Activated B cell treated with CpG ODN at 0.5 μM for 24 hours (primary cell): Measurements from ENCODE around the gene MMP19. TPM values are rescaled to one million over a fixed set of nuclear protein-coding genes. Genes with fewer than 3 reads are reported as not detected.
A peak's percentile ranks its signal among the peaks of the same experiment; 100 is the strongest.

Experiments
- ATAC-seq: fragments of 200-7000 bp; cut with Tn5 transposase; one replicate; pipeline ENCODE4 v1.10.0; 2021; ENCODE audit warnings: low read depth, mild to moderate bottlenecking, moderate library complexity
- CTCF ChIA-PET: fragments of 350-600 bp; sonication (Branson Sonifier 250); formaldehyde crosslinking; loops from one replicate; lab custom pipeline; 2021; ENCODE audit warnings: antibody characterized with exemption; lab: Charles Lee
- POLR2A ChIA-PET: fragments of 350-600 bp; sonication (Branson Sonifier 250); formaldehyde crosslinking; loops from one replicate; lab custom pipeline; 2021; ENCODE audit warnings: antibody characterized with exemption; lab: Charles Lee
- DNase-seq: peaks from one replicate; pipeline ENCODE4 v3.0.0; 2022
- H3K27ac Mint-ChIP-seq: one replicate; pipeline ENCODE4 v1.8.0; 2020; ENCODE audit warnings: mixed read lengths
- H3K27me3 Mint-ChIP-seq: one replicate; pipeline ENCODE4 v1.8.0; 2021; ENCODE audit warnings: mixed read lengths
- H3K36me3 Mint-ChIP-seq: one replicate; pipeline ENCODE4 v1.8.0; 2021; ENCODE audit warnings: low read depth, mixed read lengths
- H3K4me1 Mint-ChIP-seq: one replicate; pipeline ENCODE4 v1.8.0; 2021; ENCODE audit warnings: mixed read lengths
- H3K4me3 Mint-ChIP-seq: one replicate; pipeline ENCODE4 v1.8.0; 2020; ENCODE audit warnings: mild to moderate bottlenecking, mixed read lengths
- H3K9me3 Mint-ChIP-seq: one replicate; pipeline ENCODE4 v1.8.0; 2020; ENCODE audit warnings: mixed read lengths
- intact Hi-C: fragments of 100-400 bp; cut with micrococcal nuclease; formaldehyde crosslinking; loops from one replicate; pipeline ENCODE4 v1.15.1; 2024
- total RNA-seq: library from RNA; stranded (reverse); gene quantifications from 2 replicates; pipeline ENCODE4 v1.2.3, GENCODE V29; 2022
- TF ChIP-seq, protein P1 (sequence below): fragments of 200-600 bp; IDR thresholded peaks from one replicate; pipeline ENCODE4 v1.8.0; 2022; ENCODE audit warnings: antibody characterized with exemption, mild to moderate bottlenecking

Gene MMP19
- total RNA-seq, 1 donor from 2014 or later, result 0.31 TPM

DNA sequence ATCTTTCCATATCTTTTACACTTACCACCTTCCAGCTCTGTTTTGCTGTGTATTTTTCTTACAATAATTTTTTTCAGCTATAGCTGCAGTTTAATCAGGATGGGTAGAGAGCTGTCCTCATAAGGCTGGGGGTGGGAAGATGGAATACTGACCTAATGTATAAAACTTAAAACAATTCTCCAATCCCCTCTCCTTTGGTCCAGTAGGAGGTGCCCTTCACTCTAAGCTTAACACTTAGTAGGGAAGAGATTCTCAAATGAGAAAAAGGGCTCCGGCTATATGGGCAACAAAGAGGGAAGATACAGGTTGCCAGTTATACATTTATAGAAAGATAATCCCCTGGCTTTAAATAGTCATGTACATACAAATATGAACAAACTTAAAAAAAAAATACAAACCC, 22.1 kb downstream of the MMP19 start:
- intact Hi-C loops, result no loop called here
- Mint-ChIP-seq H3K27ac (no peak overlapping the region), H3K4me3 (no peak overlapping the region), H3K27me3 (no peaks in the 10 kb centered on the region), H3K36me3 (peaks cover 48% of the 10 kb centered on the region), H3K9me3 (no peaks in the 10 kb centered on the region), H3K4me1 (peaks cover 15% of the 10 kb centered on the region)
- DNase-seq (no peak), ATAC-seq (no peak)
- ChIA-PET POLR2A (interaction anchor here (1.2 to 1.6 kb wide), 2 partner anchors 9 to 106 kb away, joined by 3 to 8 read pairs; partner anchors contain the start of gene DNAJC14), CTCF (interaction anchor here (0.7 to 1.8 kb wide), 4 partner anchors 8 to 118 kb away, joined by 3 to 8 read pairs (median 4); partner anchors contain the start of gene DNAJC14)
- TF ChIP-seq, protein P1, sequence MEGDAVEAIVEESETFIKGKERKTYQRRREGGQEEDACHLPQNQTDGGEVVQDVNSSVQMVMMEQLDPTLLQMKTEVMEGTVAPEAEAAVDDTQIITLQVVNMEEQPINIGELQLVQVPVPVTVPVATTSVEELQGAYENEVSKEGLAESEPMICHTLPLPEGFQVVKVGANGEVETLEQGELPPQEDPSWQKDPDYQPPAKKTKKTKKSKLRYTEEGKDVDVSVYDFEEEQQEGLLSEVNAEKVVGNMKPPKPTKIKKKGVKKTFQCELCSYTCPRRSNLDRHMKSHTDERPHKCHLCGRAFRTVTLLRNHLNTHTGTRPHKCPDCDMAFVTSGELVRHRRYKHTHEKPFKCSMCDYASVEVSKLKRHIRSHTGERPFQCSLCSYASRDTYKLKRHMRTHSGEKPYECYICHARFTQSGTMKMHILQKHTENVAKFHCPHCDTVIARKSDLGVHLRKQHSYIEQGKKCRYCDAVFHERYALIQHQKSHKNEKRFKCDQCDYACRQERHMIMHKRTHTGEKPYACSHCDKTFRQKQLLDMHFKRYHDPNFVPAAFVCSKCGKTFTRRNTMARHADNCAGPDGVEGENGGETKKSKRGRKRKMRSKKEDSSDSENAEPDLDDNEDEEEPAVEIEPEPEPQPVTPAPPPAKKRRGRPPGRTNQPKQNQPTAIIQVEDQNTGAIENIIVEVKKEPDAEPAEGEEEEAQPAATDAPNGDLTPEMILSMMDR, result no peak

DNA sequence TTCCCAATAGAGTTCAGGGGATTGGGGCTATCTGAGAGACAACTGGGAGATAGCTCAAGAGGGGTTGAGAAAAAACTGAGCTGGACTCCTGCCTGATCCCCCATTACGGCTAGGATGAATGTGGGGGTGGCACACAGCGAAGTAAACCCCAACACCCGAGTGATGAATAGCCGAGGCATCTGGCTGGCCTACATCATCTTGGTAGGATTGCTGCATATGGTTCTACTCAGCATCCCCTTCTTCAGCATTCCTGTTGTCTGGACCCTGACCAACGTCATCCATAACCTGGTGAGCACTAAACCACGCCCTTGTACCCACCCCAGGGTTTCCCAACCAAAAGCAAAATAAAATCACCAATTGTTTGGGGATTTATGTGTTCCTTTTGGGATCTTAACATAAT, 23.9 kb downstream of the MMP19 start:
- Mint-ChIP-seq H3K4me3 (no peak overlapping the region), H3K27me3 (no peaks in the 10 kb centered on the region), H3K27ac (no peak overlapping the region), H3K9me3 (no peaks in the 10 kb centered on the region), H3K36me3 (peaks cover 59% of the 10 kb centered on the region), H3K4me1 (peaks cover 17% of the 10 kb centered on the region)
- CTCF ChIA-PET, result no interaction called here
- DNase-seq, result no peak
- POLR2A ChIA-PET, result interaction anchor here (1.0 to 2.8 kb wide), 8 partner anchors 8 to 541 kb away, joined by 5 to 166 read pairs (median 9); partner anchors contain the start of genes CNPY2, DGKA, DNAJC14 and PA2G4
- intact Hi-C loops, result loop anchor here (1.0 to 10.0 kb wide), 3 partner anchors 121 to 834 kb away; partner anchors contain the start of genes RPL41, TESPA1 and ZC3H10
- no peak for ATAC-seq
- TF ChIP-seq, protein P1, result no peak

DNA sequence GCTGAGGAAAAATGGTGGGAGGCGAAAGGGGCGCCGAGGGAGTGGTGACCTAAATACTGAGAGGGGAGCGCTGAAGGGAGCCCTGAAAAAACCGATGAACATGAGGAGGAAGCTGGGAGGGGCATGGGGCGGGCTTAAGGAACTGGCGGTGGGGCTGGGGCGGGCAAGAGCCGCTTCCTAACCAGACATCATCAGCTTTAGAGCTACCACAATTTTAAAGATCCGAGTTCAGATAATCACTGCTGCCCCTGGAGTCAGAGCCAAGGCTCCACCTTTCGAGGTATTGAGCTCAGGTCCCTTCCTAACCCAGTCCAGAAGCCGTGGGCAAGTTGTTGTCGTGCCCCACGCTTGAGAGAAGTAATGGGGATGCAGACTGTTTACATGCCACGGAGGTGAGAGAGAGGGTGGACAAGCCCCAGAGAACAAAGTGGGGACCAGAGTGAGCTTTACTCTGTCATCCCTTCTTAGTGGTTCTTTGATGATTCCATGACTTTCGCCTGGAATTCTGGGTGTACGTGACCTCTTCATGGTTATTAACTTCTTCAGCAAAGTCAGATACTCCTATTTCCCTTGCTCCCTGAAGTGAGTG, 24.5 kb downstream of the MMP19 start:
- H3K4me3 Mint-ChIP-seq, result no peak overlapping the region
- ATAC-seq, result peak; percentile 41
- TF ChIP-seq, protein P1, result no peak
- CTCF ChIA-PET, result interaction anchor here (0.6 to 3.2 kb wide), 9 partner anchors 21 to 229 kb away, joined by 3 to 19 read pairs (median 3); partner anchors contain the start of gene PYM1
- no peak for DNase-seq
- H3K4me1 Mint-ChIP-seq, result peaks cover 18% of the 10 kb centered on the region
- no peaks in the 10 kb centered on the region for H3K27me3 Mint-ChIP-seq
- H3K9me3 Mint-ChIP-seq, result no peaks in the 10 kb centered on the region
- H3K36me3 Mint-ChIP-seq, result peaks cover 59% of the 10 kb centered on the region
- intact Hi-C loops, result loop anchor here (1.0 to 10.0 kb wide), 3 partner anchors 122 to 833 kb away; partner anchors contain the start of genes RPL41, TESPA1 and ZC3H10
- POLR2A ChIA-PET, result interaction anchor here (0.6 to 2.8 kb wide), 32 partner anchors 9 to 1702 kb away, joined by 3 to 166 read pairs (median 5); partner anchors contain the start of genes BLOC1S1, CD63, CNPY2 and DDIT3
- no peak overlapping the region for H3K27ac Mint-ChIP-seq

DNA sequence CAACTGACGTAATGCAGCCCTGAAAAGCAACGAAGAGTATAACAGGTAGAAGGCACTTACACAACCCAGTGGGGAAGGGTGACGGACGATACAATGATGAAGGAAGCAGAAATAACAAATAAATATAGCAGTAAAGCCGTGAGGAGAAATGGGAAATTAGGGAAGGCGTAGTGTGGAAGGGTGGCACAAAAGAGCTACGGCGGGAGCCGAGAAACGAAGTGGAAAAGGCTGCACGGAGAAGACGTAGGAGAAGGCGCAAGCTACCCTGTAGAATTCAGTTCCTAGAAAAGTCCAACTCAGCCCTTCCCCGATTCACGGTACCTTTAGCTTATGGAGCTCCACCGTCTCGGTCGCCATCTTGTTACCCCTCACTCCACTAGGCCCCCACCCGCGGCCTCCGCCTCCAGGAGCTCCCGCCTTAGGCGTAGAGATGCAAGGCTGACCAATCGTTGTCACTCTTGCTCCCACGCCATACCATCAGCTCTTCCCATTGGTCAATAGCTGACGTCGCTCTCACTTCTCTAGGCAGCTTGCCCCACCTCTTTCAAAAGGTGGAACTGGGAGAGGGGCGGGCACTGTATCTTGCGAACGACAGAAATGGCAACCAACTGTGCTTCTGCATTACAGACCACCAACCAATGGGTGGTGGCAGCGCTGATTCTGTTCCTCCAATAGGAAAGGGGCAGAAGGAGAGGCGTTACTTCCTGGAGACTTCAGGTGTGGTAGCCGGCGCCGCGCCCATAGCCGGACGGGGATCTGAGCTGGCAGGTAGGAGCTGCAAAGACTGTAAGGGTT, 25.2 kb downstream of the MMP19 start, which contains the start of the genes ORMDL2 and SARNP:
Gene ORMDL2 (plus strand): TSS at position 697 of the 795 bp plus-strand sequence. CDS start 959 bp downstream, outside the sequence.
Gene SARNP (minus strand): TSS at position 380 of the 795 bp plus-strand sequence. CDS start 23 bp downstream, at position 357.
- CTCF ChIA-PET, result interaction anchor here (0.5 to 3.2 kb wide), 10 partner anchors 21 to 230 kb away, joined by 3 to 19 read pairs (median 3); partner anchors contain the start of gene PYM1
- peak; percentile 94 for ATAC-seq
- TF ChIP-seq, protein P1, result no peak
- no peaks in the 10 kb centered on the region for H3K27me3 Mint-ChIP-seq
- peaks cover 21% of the 10 kb centered on the region for H3K4me1 Mint-ChIP-seq
- intact Hi-C loops, result loop anchor here (1.0 to 10.0 kb wide), 8 partner anchors 12 to 833 kb away; partner anchors contain the start of genes DNAJC14, RPL41, RPS26 and TESPA1
- POLR2A ChIA-PET, result interaction anchor here (0.5 to 2.8 kb wide), 33 partner anchors 10 to 1703 kb away, joined by 3 to 166 read pairs (median 5); partner anchors contain the start of genes BLOC1S1, CD63, CNPY2 and DDIT3
- no peak within 1 kb of the TSS for H3K4me3 Mint-ChIP-seq
- H3K9me3 Mint-ChIP-seq, result no peaks in the 10 kb centered on the region
- DNase-seq, result peak; percentile 80
- peaks cover 57% of the 10 kb centered on the region for H3K36me3 Mint-ChIP-seq
- no peak within 1 kb of the TSS for H3K27ac Mint-ChIP-seq
